Body of pancreas (tissue), 4 donors: Measurements from ENCODE around the gene EMILIN1. TPM values are rescaled to one million over a fixed set of nuclear protein-coding genes. Genes with fewer than 3 reads are reported as not detected.
A peak's percentile ranks its signal among the peaks of the same experiment; 100 is the strongest.

Experiments
- ATAC-seq: fragments of 150-250 bp; one replicate; pipeline ENCODE4 v1.9.1; 2016
- DNase-seq, 4 donors: peaks; one replicate each; pipeline ENCODE4 v3.0.0-alpha.2; 2019
- H3K27ac ChIP-seq, 4 donors: fragments of 200-600 bp; sonication (generic); 1 replicate in 3 of 4; 2 replicates in 1 of 4; pipeline versions ENCODE4 v1.5.1 to v1.6.1; 2016 to 2019; ENCODE audit warnings: mild to moderate bottlenecking in 1 of 4, mixed read lengths in 1 of 4, moderate library complexity in 1 of 4
- H3K27me3 ChIP-seq, 2 donors: fragments of 200-600 bp; sonication (generic); one replicate each; pipeline ENCODE4 v1.6.0; 2016; ENCODE audit warnings: mild to moderate bottlenecking in 1 of 2
- H3K36me3 ChIP-seq, 2 donors: fragments of 200-600 bp; sonication (generic); replicated peaks in 1 of 2; 2 replicates each; pipeline ENCODE4 v1.5.1; 2016; ENCODE audit warnings: low read depth in 2 of 2; ENCODE audit not compliant: insufficient read depth in 1 of 2
- H3K4me1 ChIP-seq: fragments of 200-600 bp; sonication (generic); one replicate; pipeline ENCODE4 v1.6.0; 2016
- H3K4me3 ChIP-seq, 2 donors: fragments of 200-600 bp; sonication (generic); 1 replicate in 1 of 2; 2 replicates in 1 of 2; pipeline ENCODE4 v1.5.1; 2016 to 2019
- H3K9me3 ChIP-seq, 3 donors: fragments of 200-600 bp; sonication (generic); 1 replicate in 2 of 3; 2 replicates in 1 of 3; pipeline ENCODE4 v1.5.1; 2016
- CTCF ChIP-seq, 7 experiments: fragments of 450-650 bp in 4 of 7; fragments of 200-600 bp in 3 of 7; sonication (generic) in 3 of 7; IDR thresholded peaks; one replicate each; pipeline ENCODE4 v1.5.1; 2016 to 2019; ENCODE audit warnings: antibody characterized with exemption in 7 of 7
- POLR2A ChIP-seq, 3 donors: fragments of 450-650 bp; IDR thresholded peaks; one replicate each; pipeline ENCODE4 v1.6.1; 2016; ENCODE audit warnings: antibody characterized with exemption in 3 of 3, mild to moderate bottlenecking in 2 of 3
- WGBS, 2 donors: methylation state at CpG; one replicate each; pipeline ENCODE4 v1.1.5; 2017; 5-methylcytosine and 5-hydroxymethylcytosine counted together
- intact Hi-C: fragments of 100-400 bp; cut with DNase I; formaldehyde crosslinking; loops from one replicate; pipeline ENCODE4 v1.15.1; 2023
- total RNA-seq, 2 donors: library from RNA; depleted of rRNA; stranded (reverse); fragments of >200 nt; gene quantifications; one replicate each; pipeline ENCODE4 v1.1.0, GENCODE V29; 2016

Gene EMILIN1
- total RNA-seq, 2 donors from 2014 or later = 21.8 to 24.1 TPM

- Histone ChIP-seq H3K36me3 (no peaks in the 10 kb centered on the region), H3K9me3 (no peaks in the 10 kb centered on the region), H3K27me3 (no peaks in the 10 kb centered on the region), H3K4me1 (peaks cover 24% of the 10 kb centered on the region), H3K4me3 (no peak overlapping the region), H3K27ac (no peak overlapping the region)
- no peak for DNase-seq
- intact Hi-C loops = loop anchor here (10.0 kb wide), 1 partner anchor 211 kb away; the partner anchor contains the start of gene UCN
- TF ChIP-seq POLR2A (IDR thresholded peaks at IDR 0.05) = no peak
- TF ChIP-seq CTCF (IDR thresholded peaks at IDR 0.05) = no peak
- ATAC-seq = no peak
- 79 to 95% methylated on average over 4 to 6 of the region's 6 CpGs for WGBS, 2 donors
These were observed 15.3 kb downstream of the EMILIN1 start for GRCh38 chr2:27093430-27094352.

GRCh38 chr2:27094353-27094984 is 16.1 kb downstream of the EMILIN1 start:
- intact Hi-C loops = loop anchor here (10.0 kb wide), 1 partner anchor 210 kb away; the partner anchor contains the start of gene UCN

GRCh38 chr2:27095427-27095744 is 17.0 kb downstream of the EMILIN1 start:
- H3K36me3 ChIP-seq = no peaks in the 10 kb centered on the region
- DNase-seq (no peak), ATAC-seq (no peak)
- no peak overlapping the region for H3K4me3 ChIP-seq
- H3K4me1 ChIP-seq = peaks cover 24% of the 10 kb centered on the region
- H3K27me3 ChIP-seq = no peaks in the 10 kb centered on the region
- no peaks in the 10 kb centered on the region for H3K9me3 ChIP-seq
- intact Hi-C loops = loop anchor here (10.0 kb wide), 1 partner anchor 209 kb away; the partner anchor contains the start of gene UCN
- H3K27ac ChIP-seq = peak overlapping the region in 3 of 4 donors; percentile 5 to 51 (median 50)
- TF ChIP-seq POLR2A (IDR thresholded peaks at IDR 0.05) (no peak), CTCF (IDR thresholded peaks at IDR 0.05) (no peak)
- WGBS, 2 donors = 83% methylated on average over 2 of the region's 2 CpGs; no CpG with 5 or more reads in 1 of the 2 donors

More at GRCh38 chr2:27094353-27094984, 16.1 kb downstream of the EMILIN1 start:
- no peaks in the 10 kb centered on the region for H3K9me3 ChIP-seq
- H3K4me1 ChIP-seq = peaks cover 24% of the 10 kb centered on the region
- H3K36me3 ChIP-seq = no peaks in the 10 kb centered on the region
- no peak overlapping the region for H3K27ac ChIP-seq
- WGBS, 2 donors = 91 to 93% methylated on average over 20 to 24 of the region's 24 CpGs
- TF ChIP-seq CTCF (IDR thresholded peaks at IDR 0.05) = no peak
- TF ChIP-seq POLR2A (IDR thresholded peaks at IDR 0.05) = no peak
- H3K4me3 ChIP-seq = no peak overlapping the region
- DNase-seq (no peak), ATAC-seq (no peak)
- H3K27me3 ChIP-seq = no peaks in the 10 kb centered on the region

- H3K4me1 ChIP-seq = peaks cover 24% of the 10 kb centered on the region
- no peaks in the 10 kb centered on the region for H3K9me3 ChIP-seq
- TF ChIP-seq POLR2A (IDR thresholded peaks at IDR 0.05) (no peak), CTCF (IDR thresholded peaks at IDR 0.05) (no peak)
- DNase-seq (peak; percentile 72 to 82 (median 81)), ATAC-seq (peak; percentile 87)
- H3K36me3 ChIP-seq = no peaks in the 10 kb centered on the region
- H3K27me3 ChIP-seq = no peaks in the 10 kb centered on the region
- WGBS, 2 donors = 15 to 26% methylated on average over 9 to 18 of the region's 18 CpGs
- H3K27ac ChIP-seq = peak overlapping the region; percentile 5 to 51 (median 34)
- no peak overlapping the region for H3K4me3 ChIP-seq
- intact Hi-C loops = loop anchor here (10.0 kb wide), 1 partner anchor 209 kb away; the partner anchor contains the start of gene UCN
These were observed 17.6 kb downstream of the EMILIN1 start for GRCh38 chr2:27095745-27096651.
